ENCODE results near the gene IPCEF1.

DNA sequence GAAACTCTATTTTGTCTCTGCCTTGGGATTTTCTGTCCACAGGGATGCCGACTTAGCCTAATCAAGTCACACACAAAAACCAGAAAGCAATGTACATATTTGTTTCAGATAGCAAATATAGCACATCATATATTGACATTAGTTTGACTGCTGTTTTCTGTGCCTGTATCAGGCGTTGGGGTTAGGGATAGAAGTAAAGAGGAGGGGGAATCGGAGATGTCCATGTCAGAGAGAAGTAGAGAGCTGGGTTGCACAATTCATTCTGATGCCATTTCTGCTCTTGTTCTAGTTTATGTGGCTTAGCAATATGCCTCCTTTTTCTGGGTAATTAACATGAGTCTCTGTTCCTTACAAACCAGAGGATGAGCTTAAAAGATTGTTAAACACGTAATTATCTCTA, 14.7 kb upstream of the IPCEF1 start:
- TF ChIP-seq, protein P1, sequence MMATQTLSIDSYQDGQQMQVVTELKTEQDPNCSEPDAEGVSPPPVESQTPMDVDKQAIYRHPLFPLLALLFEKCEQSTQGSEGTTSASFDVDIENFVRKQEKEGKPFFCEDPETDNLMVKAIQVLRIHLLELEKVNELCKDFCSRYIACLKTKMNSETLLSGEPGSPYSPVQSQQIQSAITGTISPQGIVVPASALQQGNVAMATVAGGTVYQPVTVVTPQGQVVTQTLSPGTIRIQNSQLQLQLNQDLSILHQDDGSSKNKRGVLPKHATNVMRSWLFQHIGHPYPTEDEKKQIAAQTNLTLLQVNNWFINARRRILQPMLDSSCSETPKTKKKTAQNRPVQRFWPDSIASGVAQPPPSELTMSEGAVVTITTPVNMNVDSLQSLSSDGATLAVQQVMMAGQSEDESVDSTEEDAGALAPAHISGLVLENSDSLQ (IDR thresholded peaks at IDR 0.05) = no peak
- TF ChIP-seq FOXK2 (IDR thresholded peaks at IDR 0.05) (no peak), SP1 (IDR thresholded peaks at IDR 0.05) (no peak), ARNT (IDR thresholded peaks at IDR 0.05) (no peak), CTBP1 (IDR thresholded peaks at IDR 0.05; ENCODE audit: borderline replicate concordance) (no peak)
